ENCODE data around the gene CFAP77.

Gene CFAP77

DNA sequence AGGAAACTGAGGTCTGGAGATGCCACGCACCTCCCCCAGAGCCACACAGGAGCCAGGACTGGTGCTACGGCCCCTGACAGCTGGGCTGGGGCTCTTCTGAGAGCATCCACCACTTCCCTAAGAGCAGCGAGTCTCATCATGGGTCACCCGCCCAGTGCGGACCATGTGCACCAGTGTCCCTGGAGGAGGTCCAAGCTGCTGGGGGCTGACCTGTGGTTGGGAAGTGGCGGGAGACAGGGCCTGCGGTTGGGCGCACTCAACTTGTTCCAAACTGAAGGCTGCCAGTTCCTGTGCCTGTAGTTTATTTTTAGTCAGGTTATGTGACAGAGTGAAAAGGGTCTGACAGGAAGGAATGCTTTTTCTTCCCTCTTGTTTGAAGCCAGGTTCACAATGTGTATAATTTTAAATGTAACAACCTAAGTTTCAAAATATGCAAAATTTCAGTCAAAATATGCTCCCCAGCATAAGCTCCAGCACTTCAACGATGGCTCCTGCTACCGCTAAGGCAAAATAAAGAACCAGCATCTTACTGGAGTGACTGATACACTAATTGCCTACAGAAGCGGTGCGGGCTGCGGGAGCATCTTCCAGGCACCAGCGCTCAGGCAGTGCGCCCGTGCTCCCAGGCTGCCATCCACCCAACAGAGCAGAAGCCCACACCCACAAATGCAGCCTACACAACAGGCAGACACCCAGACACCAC is 187.2 kb downstream of the CFAP77 start:
- no peak for DNase-seq (ENCODE audit: low read depth)

DNA sequence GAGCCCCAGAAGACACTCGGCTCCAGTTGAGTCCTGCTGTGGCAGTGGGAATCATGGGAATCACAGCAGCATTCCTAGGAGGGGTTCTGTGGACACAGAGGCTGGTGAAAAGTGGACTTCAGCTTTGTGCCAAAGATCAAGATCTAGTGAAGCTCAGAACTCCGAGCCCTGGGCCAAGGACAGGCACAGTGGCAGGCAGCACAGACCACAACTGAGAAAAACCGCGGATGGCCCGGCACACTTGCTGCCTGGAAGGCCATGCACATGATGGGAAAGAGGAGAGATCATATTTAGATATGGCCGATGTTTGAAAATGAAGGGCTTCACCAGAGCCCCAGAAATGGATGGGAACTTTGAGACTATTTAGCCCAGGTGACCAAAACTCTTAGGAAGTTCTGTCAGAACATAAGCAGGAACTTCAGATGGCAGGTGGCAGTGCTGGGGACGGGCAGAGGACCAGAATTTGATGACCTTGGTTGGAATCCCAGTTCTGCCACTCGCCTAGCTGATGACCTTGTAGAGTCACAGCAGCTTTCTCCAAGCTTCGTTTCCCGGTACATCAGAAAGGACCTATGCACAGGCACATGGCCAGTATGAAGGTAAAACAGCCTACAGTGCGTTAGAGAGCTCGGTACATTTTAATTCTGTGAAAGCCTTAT is 190.4 kb downstream of the CFAP77 start:
- DNase-seq (ENCODE audit: low read depth): no peak

DNA sequence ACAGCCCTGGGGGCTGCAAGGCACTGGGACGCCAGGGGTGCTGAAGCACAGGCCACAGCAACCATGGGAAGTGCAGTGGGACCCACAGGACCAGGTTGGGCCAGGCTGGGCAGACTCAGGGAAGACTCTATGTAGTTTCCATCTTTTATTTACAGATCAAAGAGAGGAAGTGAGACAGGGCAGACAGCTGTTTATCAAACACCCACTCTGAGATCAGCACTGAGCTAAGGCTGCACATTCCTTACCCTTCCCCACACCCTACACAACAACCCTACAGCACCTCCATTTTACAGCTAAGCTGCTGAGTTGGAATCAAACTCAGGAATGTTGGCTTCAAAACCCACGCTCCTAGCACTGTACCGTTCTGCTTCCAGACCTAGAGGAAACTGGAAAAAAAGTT is 192.2 kb downstream of the CFAP77 start:
- DNase-seq (ENCODE audit: low read depth): no peak

DNA sequence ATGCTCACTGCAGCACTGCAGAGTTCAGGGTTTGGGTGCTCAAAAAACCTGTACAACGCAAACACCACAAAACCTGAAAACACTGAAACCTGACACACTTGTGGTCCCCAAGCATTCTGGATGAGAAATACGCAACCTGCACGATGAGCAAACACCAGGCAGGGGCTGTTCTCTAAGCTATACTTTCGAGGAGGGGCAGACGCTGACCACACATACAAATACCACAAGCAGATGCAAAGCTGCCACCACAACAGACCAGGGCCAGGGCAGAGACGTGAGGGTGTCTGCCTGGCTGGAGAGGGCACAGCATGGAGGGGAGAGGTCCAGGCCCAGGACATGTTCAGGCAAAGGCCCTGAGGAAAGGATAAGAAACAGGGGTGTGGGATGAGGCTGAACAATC is 195.4 kb downstream of the CFAP77 start:
- no peak for DNase-seq (ENCODE audit: low read depth)

DNA sequence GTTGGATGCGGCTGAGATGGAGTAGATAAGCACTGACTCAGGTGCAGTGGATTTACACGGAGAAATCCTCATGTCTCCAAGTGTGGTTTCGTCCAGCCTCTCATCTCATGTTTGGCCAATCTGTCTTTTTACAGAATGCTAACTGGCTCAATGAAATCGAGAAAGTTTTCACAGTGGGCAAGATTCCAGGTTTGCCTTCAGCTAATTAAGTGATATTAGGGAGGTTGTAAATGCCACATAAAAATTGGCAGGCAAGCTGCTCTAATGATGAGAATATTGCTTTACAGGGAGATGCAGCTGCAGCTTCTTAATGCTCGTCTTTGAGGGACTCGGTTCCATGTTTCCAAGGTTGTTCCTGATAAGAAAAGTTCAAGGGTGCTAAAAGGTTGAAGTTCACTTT is 196.1 kb downstream of the CFAP77 start:
- no peak for DNase-seq (ENCODE audit: low read depth)

DNA sequence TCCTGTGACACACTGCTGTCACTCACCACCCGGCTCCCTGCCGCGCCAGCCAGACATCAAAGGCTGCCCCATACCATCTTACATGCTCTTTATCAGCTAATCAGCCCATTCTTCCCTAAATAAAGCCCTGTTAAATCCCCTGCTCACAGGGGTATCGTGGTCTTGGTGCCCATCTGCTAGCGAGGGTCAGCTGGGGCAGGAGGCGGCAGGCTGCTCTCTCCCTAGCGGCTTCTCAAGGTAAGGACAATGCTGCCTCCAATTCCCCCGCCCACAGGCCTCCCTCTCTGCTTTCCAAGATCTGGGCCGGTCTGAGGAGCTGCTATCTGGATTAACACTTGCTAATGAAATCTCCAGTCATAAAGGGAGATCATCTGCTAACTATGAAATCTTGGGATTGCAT is 199.2 kb downstream of the CFAP77 start:
- no peak for DNase-seq (ENCODE audit: low read depth)

DNA sequence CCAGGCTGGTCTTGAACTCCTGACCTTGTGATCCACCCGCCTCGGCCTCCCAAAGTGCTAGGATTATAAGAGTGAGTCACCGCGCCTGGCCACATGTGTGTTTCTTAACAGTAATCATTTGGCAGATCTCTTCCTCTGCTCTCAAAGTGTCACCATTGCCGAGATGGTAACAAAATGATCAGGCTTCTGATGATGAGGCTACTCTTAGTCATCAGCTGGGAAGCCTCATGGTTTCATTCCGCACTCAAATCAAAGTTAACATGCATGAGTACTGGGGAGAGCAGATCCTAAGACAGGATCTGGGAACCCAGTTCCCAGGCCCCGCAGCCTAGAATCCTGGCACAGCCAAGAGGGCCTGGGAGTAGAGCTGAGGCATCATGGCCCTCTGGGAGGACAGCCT is 199.8 kb downstream of the CFAP77 start:
- no peak for DNase-seq (ENCODE audit: low read depth)

DNA sequence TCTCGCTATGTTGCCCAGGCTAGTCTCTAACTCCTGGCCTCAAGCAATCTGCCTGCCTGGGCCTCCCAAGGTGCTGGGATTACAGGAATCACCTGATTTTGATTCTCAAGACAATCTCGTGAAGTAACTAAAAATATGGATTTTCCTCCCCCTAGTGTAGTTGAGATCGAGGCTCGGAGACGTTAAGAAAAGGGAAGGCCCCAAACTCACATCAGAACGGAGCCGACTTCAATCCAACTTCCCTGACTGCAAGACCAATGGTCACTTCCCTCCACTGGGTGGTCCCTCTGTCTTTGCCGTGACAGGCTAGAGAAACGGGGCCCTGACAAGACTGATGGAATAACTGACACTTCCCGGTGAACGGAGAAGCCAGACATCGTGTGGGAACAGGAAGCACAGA is 200.7 kb downstream of the CFAP77 start:
- DNase-seq (ENCODE audit: low read depth): no peak

DNA sequence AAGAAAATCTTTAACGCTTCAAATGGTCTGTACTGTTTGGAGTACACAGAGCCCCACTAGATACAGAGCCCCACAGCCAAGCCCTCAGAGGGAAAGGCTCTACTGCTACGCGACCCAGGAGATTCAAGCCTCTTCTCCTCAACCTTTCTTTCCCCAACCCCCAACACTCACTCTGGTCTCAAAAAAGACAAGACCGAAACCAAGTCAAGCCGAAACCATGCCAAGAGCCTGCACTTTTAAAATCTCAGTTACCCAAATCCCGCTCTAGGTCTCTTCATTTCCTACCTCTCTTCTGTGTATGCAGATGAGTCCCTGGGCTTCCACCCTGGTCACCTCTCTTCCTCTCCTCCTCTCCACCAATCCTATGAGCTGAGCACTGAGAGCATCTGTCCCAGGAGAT is 204.3 kb downstream of the CFAP77 start:
- no peak for DNase-seq (ENCODE audit: low read depth)

DNA sequence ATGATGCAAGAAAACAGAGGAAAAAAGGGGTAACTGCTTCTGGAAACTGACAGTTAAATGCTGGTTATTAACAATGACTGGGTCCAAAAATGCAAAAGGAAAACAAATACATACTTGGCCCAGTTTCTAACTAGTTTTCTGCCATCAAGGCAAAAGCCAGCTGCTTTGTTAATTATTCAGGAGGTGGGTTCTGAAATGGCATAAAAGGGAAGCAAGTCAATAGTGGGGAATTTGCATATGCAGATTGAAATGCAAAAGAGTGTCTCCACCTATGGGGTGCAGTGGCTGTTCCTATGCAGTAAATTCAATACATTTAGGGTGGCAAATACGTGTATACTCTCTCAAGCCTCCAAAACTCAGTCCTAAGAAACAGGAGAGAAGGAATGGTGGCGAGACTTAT is 205.8 kb downstream of the CFAP77 start:
- no peak for DNase-seq (ENCODE audit: low read depth)

DNA sequence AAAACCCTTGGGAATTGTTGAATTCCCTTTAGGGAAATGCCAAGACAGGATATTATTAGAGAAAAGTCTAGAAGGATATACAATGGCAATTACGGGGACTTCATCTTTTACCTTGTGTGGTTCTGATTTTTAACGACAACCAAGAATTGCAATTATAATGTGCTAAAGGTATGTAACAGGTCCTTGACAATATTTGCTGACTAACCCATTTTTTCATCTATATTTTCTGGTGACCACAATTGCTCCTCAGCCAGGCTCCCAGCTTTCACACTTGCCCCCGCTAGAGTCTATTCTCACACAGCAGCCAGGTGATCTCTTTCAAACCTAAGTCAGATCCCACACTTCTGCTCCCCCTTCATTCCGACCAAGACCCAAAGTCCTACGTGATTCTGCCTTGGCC is 206.7 kb downstream of the CFAP77 start:
- DNase-seq (ENCODE audit: low read depth): no peak

DNA sequence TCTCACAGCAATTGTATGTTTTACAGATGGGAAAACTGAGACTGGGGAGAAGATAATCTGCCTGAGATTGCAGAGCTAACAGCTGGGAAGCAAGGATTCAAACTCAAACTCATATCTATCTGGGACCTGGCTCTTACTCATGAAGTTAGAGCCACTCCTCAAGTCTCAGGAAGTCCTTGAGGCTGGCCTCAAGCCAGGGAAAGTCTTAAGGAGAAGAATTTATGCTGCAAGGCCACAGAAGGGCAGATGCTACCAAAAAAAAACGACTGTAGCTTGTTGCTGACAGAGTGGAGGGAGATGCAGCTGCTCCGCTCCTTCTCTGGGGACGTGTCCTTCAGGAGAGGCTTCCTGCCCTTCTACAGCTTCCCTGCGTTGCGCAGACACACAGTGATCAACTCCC is 212.1 kb downstream of the CFAP77 start:
- no peak for DNase-seq (ENCODE audit: low read depth)
